Esophagus mucosa (tissue), 1 donor: ENCODE measurements around the gene NEDD4L. TPM values are rescaled to one million over a fixed set of nuclear protein-coding genes. Genes with fewer than 3 reads are reported as not detected.

ENCODE experiments used
- ATAC-seq: fragments of 200-7000 bp; cut with Tn5 transposase; one replicate; pipeline ENCODE4 v1.9.1; 2020
- total RNA-seq: library from RNA; stranded (reverse); gene quantifications from one replicate; pipeline ENCODE4 v1.2.4, GENCODE V29; 2023
- donor health status: DM: yes; HTN: yes; CAD: no.

Gene NEDD4L
- total RNA-seq, 1 donor from 2014 or later: 16.2 TPM

DNA sequence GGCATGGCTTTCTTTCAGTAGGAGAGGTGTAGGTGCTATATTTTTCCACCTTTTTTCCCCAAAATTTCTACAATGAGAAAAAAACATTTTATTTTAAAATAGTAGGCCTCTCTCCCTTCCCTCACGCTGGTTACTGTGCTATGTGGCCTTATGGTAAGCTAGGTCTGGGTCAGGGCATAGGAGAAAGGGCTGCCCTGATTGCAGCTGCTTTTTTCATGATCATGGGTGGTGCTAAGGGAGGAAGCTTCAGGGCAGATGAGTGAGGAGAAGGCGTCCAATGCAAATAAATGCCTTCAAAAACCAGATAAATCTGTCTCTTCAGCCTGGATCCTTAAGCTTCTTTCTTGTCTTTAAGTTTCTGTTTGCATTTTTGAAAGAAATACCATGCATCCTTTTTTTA is 338.4 kb downstream of the NEDD4L start:
- no peak for ATAC-seq

DNA sequence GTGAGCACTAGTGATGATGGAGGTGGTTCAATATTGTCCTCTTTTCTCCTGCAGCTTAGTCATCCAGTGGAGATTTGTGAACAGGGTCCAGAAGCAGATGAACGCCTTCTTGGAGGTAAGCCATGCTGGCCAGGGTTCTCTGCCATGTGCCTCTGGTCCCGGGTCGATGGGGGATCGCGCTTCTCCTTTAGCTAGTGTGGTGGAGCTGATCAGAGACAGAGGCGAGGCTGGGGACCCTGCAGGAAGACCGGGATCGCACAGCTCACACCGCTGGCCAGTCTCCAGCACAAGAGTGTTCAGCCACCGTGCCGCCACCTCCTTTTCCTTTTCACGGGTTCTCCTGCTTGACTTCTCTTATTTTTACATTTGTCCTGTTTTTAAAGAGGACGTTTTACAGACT is 341.4 kb downstream of the NEDD4L start:
- no peak for ATAC-seq

DNA sequence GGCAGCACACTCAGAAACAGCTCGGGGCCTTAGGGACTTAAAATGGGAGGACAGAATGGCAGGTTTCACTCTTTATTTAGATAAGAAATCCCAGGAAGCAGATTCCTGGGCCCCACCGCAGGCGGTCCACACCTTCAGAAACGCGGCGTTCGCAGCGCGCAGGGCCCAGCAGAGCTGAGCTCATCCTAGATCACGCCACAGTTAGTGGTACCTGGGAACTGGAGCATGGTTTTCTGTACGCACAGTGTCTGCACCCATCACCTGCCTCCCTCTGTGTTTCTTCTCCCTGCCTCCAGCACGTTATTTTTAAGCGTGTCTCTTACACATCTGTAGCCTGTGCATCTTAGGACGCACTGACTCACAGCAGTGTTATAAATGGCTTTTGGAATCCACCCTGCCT is 342.8 kb downstream of the NEDD4L start:
- no peak for ATAC-seq

DNA sequence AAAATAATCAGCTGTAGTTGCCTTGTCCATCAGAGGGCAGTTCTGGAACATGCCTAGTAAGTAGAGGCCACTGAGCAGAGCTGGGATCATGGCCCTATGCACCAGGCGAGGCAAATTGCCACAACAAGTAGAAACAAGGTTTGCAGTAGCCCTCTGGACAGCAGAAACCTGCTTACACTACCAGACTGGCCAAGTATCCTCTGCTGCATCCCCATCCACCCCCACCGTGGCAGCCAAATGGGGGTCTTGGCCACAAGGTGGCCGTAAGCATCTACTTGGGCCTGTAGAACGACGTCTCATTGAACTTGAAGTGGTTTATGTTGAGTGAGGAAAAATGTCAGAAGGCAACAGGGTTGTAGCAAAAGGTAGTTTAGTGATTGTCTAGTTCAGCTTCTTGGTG is 343.7 kb downstream of the NEDD4L start:
- ATAC-seq: no peak

DNA sequence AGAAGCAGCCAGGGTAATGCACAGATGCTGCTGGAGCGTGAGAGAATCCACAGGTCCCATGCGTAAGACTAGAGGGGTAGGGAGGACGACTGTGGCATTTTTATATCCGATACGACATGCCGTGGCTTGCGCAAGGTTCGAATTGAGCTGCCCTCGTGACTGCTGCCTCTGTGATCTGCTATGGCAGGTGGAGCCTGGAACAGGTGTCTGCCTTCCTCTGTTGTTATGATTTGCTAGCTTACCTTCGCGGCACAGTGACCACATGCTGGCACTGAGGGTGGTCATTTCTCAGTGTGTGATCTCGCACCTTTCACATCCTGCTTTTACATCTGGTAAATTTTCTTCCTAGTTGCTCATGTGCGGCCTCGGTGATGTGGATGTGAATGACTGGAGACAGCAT is 344.7 kb downstream of the NEDD4L start:
- no peak for ATAC-seq

DNA sequence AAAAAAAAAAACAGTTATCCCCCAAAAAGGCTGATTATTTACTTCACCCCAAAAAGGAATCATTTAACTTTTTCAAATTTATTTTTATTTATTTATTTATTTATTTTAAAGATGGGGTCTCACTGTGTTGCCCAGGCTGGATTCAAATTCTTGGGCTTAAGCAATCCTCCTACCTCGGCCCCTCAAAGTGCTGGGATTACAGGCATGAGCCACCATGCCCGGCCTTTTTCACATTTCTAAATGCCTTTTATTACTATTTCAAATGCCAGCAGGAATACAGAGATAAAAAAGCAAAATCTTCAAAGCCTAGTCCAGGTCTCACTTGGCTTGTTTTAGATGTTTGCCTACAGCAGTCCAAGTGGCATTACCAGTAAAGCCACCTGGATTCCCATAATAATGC is 345.7 kb downstream of the NEDD4L start:
- ATAC-seq: no peak

DNA sequence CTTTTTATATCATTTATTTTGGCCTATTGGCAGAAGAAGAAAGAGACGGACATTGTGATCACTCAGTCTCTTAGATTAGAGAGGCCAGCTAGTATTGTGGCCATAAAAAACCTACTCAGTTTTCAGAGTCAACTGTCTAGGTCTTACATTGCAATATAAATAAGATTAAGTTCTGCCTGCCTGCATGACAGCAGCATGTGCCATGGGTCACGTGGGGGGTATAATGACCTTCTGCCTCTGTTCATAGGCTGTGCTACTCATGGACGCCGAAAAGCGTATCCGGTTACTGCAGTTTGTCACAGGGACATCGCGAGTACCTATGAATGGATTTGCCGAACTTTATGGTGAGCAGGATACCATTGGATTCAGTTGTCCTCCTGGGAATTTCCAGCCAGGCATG is 346.4 kb downstream of the NEDD4L start:
- ATAC-seq: no peak

DNA sequence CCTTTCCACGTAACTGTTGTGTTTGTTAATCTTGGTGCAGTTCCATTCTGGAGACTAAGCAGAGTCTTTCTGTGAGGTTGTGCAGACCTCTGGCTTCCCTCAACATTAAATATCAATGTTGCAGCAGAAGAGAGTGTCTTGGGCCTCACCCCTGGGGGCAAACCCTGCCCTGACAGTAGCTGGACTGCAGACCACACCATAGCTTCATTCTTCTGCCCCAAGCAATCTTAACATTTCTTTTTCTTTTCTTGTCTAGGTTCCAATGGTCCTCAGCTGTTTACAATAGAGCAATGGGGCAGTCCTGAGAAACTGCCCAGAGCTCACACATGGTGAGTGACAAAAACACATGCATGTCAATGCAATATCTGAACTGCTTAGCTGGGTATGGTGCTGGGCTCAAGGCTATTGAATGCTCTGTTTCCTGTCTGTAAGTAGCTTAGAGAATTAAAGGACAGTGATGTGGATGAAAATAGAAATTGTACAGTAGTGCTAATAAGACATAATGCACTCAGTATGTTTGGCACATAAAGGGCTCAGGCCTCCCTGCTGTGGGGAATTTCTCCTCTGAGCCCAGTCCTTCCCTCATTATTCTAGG is 347.3 kb downstream of the NEDD4L start:
- no peak for ATAC-seq

DNA sequence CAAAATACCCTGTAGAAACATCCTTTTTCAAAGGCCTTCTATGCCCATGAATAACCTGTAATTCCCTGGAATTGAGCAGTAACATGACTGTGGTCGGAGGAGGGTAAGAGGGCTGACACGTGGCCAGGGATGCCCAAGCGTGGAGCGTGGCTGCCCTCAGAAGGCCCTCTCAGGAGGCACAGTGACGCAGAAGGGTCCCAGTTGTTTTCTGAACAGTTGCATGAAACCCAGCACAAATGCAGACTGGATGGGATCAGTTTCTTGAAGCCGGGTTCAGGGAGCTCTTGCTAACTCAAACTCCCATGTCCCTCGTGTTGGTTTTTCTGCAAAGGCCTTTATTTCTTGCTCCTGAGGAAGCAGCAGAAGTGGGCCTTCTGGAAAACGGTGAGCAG is 347.9 kb downstream of the NEDD4L start:
- ATAC-seq: no peak

DNA sequence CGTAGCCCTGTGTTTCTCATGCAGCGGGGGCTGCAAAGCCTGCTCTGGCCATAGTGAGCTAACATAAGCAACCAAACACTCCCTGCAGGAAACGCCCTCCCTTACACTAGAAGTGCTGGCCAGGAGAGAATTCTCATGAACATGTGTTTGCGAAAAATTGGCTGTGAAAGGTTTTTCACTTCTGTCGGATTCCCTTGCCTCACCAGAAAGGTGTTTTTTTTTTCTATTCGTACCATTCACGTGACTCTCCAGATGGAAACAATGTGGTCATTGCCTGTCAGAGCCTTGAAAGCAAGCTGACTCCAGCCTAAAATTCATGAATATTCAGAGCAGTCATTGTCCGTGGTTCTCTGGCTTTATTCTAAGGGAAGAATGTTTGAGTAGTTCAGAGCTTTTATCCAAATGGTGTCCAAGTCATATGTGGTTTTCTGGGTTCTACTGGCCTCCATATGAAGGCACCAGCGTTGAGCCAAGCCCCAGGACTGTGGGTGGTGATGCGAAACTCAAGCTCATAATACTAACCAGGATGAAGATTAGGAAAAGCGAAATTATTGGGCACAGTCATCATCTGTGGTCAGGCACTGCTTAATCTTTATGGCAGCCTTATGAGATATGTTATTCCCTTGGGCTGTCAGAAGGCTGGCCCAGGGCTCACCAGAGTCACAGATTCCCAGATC is 348.4 kb downstream of the NEDD4L start:
- no peak for ATAC-seq

DNA sequence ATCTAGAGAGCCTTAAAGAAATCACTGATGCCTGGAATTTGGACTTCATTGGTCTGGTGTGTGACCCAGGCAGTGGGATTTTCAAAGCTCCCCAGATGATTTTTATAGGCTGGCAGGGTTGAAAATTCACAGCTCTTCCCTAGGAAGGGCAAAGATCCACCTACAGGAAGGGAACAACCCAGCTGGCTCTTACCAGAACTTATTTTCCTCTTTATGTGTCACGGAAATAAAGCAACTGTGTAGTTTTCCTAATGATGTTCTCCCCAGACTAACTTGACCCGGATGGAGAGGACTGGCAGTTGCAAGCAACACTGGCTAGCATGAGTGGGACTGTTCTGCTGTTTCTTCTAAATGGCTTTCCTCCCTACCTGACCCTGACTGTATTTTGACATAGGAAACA is 349.3 kb downstream of the NEDD4L start:
- no peak for ATAC-seq

DNA sequence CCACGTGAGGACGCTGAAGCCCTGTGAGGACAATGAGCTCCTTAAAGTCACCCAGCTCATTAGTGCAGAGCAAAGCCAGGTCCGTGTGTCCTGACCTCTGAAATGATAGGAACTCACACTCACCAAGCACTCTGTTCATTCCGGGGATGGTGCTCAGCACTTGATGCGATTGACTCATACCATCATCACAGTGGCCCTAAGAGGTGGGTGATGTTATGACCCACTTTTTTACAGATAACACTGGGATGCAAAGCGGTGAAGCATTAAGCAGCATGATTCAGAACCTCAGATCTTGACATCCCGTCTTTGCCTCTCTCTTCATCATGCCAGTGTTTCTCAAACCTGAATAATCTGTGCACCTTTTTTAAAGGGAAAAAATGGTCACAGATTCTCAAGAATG is 350.0 kb downstream of the NEDD4L start:
- no peak for ATAC-seq

DNA sequence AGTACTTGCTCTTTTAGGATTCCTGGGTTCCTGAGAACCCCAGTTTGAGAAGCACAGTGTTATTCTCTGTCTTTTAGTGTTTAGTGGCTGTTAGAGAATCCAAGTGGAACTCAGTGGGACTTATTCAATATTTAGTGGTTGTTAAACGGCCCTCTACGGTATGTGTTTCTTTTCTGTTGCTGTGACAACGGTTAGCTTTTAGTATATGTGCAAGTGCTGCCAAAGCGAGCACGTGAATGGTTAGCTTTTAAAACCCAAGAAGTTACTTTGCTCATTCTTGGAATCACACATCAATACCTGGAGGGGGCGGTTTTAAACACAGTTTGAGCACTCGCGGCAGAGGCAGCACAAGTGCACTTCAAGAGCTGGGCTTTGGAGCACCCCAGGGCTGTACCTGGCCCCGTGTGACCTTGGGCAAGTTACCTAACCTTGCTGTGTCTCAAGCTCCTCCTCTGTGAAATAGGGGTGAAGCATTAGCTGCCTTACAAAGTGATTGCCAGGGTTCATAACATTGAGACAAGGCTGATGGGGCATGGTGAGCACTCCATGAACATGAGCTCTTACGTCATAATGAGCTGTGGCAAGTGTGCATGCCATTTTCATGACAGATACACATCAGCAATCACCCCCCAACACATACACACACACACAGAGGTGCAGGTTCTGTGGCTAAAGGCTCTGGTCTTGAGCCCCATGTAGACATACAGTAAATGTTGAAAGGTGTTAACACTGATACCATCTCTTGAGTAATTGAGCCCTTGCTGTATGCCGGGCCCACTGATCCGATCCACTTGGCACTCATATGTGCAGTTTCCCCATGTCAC is 350.8 kb downstream of the NEDD4L start:
- no peak for ATAC-seq

DNA sequence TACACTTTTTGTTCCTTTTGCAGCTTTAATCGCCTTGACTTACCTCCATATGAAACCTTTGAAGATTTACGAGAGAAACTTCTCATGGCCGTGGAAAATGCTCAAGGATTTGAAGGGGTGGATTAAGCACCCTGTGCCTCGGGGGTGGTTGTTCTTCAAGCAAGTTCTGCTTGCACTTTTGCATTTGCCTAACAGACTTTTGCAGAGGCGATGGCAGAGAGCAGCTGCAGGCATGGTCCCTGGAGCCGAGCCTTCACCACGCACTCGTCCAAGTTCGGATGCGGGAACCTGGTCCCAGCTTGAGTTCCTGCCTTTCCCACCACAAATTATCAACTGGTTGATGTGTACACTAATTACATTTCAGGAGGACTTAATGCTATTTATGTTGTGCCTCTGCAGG is 352.1 kb downstream of the NEDD4L start:
- ATAC-seq: no peak

DNA sequence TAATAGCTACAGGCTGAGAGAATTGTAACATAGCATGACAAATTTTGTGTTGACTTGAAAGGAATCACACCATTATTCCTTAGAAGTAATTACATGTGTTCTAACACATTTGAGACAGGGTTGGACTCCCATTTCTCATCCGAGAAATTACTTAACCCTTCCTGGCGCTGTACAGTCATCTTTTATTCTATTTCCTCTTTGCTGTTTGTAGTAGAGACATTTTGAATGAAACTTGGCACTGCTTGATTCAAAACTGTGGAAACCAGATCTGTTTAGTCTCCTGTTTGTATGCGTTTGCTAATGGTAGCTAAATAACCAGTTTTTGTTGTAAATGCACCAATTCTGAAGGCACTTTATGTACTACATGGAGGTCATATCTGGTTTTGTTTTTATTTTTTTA is 352.9 kb downstream of the NEDD4L start:
- no peak for ATAC-seq

DNA sequence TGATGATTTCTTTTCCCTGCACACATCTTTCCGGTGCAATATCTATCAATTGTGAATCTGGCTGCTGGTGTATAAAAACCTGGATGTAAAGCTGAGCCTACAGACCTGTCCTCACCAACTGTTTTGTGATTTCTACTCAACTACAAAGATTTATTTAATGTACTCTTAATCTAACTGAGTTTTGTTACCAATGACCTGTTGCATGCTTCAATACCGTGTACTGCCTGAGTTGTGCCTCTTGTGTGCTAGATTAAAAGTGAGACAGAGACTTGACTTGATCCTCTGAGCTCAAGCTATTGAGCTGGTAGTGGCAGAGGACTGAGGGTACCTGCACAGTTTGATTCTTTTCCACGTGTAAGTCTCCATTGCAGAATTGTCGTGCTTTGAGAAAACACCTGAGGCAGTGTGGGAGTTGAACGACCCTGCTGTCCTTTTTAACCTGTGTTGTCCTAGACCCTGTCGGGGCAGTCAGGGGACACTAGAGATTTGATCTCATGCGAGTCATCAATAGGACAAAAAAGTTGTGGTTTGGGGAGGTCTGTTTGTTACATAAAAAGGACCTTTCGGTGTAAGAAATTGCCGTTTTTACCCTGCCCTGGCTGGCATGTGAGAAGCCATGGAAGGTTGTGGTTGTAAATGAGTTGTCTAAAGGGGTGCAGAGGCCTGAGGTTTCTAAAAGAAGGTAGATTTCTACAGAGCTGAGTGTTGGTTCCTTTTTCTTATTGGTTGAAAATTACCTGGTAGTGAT is 353.5 kb downstream of the NEDD4L start:
- no peak for ATAC-seq

DNA sequence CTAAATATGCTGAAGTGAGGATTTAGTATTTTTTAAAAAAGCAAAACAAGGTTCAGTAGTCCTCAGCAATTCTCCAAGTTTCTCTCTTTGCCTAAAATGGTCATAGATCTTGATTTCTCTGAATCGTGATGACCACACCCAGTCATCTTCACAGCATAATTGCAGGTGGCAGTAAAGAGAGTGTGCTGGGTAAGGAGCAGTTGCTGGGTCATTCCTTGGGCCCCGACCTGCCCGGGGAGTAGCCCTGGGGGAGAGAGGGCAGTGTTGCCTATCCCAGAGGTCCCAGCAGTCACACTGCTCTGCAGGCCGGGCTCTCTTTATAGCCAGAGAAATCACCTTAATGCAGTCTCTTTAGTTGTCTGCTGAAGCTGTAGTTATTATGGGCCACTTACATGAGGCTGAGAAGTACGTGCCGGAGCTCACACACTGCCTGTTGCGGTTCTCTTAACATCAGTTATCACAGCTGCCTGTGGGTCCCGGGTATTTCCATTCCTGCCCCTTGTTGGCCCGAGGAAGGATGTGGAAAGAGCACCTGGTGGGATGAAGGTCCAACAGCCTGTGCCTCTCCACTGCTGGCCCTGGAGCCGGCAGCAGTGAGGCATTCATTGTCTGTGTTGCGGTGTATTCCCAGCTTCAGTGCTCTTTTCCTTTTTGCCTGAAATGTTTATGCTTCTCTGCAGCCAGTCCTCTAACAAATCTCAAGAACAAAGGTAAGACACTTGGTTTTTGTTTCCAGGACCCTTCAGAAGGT is 354.8 kb downstream of the NEDD4L start:
- ATAC-seq: no peak

DNA sequence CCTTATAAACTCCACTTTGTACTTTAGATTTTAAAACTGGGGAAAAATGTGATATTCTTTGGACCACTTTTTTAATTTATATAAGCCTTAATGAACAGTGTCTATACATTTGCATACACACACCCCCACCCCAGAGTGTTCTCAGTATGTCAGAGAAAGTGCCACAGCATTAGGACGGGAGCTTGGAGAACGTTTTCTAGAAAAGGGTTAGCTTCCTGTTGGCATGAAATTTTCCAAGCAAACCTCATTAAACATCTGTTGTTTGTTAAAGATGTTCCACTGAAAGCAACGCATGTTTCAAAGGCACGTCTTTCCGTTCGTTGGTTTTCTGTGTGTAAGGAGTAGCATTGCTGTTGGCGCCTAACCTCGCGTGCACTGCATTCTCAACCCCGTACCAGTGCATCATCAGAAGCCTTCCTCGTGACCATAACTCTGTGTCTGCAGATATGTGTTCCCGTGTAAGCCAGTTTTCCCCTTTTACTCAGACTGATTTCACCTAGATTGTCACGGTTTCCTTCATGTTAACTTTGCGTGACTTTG is 356.4 kb downstream of the NEDD4L start:
- ATAC-seq: no peak

DNA sequence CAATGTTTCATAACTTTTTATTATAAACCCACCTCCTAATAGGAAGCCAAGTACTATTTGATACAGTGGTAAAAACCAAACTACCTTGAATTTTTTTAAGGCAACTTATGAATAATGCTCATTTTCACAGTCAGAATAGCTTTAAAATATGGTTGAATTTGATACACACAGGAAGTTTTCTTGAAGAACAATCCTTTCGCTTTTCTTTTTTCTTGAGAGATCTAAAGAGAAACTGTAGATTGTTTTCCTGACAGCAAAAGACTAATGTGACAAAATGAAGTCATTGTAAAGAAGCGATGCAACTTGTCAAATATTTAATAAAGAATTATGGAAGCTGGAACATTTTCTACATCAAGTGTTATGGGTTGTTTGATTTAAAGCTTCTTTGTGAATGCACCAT is 357.2 kb downstream of the NEDD4L start:
- ATAC-seq: no peak

DNA sequence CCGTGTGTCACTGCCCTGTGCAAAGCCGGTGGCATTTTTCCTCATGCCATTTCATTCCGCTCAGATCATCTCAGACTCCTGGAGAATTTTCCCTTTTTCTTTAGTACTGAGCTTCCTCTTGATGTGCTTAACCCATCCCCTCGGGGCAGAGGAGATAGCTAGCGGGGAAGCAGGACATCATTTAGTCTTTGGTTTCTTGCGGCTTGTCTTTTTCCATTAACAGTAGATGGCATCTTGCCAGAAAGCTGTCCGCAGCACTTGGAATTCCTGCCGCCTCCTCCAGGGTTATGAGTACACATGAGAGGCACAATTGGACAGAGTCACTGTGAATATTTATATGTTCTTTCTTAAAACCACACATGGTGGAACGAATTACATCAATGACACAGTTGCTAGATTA is 358.2 kb downstream of the NEDD4L start:
- ATAC-seq: no peak

DNA sequence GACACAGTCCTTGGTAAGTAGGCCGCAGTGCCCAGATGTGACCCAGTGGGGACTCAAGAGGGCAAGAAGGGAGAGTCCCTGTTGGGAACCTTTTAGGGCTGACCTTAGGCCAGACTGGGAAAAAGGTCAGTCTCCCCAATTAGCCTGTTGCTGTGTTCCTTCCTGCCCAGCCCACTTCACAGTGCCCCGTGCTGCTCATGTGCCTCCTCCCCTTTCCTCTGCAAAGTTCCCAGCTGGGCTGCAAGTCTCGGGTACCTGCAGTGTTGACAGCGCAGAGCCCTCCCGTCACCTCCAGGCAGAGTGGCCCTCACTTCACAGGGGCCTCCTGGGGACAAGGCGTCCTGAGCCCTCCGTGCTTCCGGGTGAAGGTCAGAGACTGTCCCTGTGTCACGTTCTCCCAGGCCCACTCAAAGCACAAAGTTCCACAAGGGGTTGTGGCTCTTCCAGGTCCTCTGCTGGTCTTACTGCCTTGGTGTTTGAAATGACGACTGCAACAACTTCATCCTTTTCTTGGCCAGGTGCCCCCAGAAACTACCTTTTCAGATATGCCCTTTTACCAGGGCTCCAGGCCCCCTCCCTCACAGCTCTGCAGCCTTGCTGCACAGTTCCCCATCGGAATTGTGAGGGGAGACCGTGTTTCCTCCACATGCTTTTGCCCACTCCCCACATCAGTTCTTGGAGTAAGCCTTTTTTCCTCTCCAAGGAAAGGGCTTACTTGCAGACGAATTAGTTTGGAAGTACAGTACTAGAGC is 359.1 kb downstream of the NEDD4L start:
- peak; percentile 22 for ATAC-seq
